GM19035 (cell line): ENCODE results near the gene MIEF1.

Experiments used
- ATAC-seq: cut with Tn5 transposase; IDR thresholded peaks from one replicate; pipeline ENCODE4 v1.9.1; 2021; ENCODE audit not compliant: unreplicated experiment

The MIEF1 gene

DNA sequence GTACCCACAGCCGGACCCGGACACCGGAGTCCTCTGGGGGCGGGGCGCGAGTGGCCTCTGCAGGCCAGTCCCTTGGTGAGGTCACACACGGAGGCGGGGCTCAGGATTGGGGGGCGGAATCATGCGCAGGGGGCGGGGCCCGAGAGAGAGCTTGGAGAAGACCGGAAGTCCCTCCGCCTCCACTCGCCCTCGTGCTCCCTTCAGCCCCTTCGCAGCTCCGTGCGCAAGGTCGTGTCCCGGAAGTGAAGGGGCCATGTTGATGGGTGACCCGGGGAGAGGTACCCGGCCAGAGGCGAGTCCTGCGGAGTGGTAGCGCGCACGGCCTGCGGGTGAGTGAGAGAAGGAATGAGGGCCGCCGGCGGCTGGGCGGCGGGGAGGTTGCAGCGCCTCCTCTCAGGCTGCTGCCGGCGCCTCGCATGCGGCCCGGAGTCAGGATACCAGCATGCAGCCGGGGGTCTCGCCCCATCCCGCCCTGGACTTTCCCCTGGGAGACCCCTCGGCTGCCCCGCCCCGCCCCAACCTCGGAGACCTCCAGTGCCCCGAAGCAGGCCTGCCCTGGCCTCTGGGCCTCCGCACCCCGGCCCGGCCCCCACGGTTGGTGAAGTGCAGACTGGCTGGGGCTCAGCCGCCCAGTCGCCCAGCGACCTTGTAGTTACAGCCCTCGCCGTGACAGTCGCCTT is at the start of gene MIEF1:
Gene MIEF1, plus strand, starts transcription at position 182 of the 680 bp plus-strand sequence. CDS start 9,005 bp downstream, outside the sequence.
- peak; percentile 91 for ATAC-seq

DNA sequence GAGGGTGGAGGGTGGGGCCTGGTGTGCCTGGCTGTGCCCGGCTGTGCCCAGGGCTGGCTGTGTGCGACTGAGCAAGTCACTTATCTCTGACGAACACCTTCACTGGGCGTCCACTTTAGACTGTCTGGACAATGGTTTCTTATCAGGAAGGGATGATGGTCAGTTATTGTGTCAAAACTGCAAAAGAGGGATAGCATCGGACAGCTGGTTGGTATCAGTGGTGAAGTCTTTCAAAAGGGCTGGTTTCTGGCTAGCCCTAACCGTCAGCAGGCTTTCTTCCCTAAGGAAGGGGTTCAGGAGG is 49.4 kb upstream of the MIEF1 start:
- ATAC-seq = no peak

DNA sequence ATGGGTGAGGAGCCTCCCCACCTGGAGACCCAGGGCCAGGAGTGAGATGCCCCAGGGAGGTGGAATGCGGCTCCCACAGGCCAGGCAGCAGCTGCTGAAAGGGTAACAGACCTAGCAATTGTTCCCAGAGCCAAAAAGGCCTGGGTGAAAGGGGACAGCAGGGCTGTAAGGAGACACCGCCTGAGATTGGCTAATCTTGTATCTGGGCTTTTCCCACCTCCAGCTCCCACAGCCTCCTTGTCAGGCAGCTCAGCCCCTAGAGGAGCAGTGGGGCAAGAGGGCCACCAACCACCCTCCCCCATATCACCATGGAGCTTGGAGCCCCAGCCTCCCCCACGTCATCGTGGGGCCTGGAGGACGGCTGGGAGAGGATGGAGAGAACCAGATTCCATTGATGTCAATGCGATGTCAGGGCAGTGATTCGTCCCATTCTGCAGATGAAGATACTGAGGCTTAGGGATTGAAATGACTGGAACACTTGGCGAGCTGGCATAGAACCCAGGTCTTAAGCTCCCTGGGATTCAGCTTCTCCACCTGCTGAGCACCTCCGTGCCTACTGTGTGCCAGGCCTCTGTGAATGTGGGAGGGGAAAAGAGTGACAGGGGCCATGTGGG is 48.2 kb upstream of the MIEF1 start:
- ATAC-seq = no peak

DNA sequence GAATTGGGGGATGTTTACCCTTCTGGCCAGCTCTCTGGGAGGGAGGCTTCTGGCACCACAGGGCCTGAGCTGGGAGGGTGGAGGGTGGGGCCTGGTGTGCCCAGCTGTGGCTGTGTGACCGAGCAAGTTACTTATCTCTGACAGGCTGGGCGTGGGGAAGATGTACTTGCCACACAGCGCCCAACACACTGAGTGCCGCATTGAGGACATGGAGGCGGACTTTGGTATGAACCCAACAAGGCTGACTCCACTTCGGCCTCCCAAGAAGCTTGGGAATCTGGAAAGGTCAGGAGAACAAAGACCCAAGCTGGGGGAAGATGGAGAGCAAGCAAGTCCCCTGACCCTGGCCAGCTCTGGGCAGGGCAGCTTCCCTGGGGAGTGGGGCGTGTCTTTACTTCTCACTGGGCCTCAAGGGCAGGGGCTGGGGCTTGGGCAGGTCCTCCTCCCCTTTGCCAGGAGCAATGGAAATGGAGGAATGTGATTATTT is 47.7 kb upstream of the MIEF1 start:
- no peak for ATAC-seq

DNA sequence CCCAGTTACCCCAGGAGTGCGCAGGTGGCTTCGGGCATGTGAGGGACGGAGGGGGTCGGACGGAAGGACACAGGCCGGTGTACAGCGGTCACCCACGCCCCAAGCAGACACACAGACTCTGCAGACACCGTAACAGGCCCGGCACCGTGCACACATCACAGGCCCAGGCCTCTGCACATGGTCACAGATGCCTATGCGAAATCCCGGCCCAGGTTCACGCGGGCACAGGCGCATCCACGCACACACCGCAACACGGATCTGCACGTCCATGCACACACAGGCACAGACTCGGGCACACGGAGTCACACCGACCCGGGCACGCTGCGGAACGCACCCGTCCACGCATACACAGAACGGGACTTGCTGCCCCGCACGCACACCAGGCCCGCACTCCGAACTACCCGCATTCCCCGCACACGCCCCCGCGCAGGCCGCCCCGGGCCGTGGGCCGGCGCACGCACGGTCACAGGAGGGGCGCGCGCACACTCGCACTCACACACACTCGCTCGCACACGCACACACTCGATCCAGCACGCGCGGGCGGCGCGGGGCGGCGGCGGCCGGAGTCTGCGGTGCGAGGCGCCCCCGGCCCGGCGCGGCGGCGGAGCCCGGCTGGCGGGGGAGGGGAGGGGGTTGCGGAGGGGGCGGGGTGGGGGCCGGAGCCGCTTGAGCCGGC is 45.4 kb upstream of the MIEF1 start, which contains the start of gene MGAT3:
Gene MGAT3, plus strand, starts transcription at position 491 of the 676 bp plus-strand sequence. CDS start 30,336 bp downstream, outside the sequence.
- ATAC-seq = no peak

DNA sequence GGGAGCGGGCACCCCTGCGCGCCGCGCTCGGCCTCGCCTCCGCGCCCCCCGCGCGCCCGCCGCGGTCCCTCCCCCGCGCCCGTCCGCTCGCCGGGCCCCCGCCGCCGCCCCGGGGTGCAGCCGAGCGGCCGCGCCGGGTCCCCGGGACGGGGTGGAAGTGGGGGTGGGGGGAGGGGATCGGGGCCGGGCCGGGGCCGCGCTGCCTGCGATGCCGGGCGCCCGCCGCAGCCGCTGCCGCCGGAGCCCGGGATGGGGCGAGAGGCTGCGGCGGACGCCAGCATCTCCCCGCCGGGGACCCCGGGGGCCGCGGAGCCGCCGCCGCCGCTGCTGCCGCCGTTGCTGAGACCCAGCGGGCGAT is 44.9 kb upstream of the MIEF1 start:
- no peak for ATAC-seq

DNA sequence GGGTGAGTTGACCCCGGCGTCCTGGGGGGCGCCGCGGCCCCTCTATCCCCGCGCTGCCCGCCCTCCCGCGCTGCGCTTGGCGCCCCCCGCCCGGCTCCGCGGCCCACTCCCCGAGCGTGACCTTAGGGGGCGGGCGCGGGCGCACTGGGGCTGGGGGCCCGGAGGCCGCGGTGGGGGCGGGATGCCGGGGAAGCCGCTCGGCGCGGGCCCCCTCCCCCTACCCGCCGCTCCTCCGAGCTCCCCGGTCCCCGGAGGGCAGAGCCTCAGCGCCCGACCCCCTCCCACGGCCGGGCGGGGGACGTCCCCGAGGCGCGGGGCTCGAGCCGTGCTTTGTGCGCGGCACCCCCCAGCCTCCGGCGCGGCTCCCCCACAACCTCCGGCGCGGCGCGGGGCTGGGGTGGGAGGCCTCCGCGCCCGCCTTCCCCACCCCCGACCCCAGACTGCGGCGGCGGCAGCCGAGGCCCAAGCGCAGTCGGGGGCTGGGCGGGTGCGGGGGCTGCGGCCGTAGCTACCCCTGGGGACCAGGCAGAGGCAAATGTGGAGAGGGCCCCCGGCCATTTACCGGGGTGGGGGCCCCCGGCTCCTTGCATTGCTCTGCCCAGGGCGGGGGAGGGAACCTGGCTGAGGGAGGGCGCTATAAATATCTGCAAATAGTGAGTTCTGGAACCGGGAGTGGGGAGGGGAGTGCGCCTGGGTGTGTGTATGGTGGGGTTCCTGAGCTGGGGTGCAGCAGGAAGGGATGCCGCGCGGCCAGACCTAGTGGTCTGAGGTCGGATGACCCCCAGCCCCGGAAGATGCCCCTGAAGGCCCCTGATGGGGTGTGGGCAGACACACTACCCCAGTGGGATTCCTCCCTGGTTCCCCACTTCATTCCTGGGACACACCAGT is 44.3 kb upstream of the MIEF1 start:
- ATAC-seq = no peak

DNA sequence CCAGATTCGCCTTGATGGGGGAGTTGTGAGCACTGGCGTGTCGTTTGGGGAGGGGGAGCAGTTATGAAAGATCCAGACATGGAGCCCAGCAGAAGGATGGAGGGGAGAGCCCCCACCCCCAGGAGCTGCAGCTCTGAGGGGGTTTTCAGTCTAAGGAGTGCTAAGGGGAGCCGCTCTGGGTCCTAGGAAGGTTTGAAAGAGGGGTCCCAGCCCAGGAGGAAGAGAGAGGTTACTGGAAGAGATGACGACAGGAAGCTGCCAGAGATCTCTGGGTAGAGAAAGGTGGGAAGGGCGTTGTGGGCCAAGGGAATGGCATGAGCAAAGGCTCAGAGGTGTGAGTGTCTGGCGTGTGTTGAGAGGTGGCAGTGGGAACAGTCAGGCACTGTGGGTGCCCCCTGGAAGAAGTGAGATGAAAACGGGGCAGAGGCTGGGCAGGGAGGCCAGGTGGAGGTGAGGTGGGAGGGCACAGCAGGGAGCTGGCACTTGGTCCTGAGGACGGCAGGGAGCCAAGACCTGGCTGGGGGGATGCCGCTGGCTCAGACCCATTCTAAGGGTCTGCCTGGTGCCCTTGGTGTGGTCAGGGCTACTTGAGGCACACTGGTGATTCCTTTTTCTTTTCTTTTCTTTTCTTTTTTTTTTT is 43.5 kb upstream of the MIEF1 start:
- no peak for ATAC-seq

DNA sequence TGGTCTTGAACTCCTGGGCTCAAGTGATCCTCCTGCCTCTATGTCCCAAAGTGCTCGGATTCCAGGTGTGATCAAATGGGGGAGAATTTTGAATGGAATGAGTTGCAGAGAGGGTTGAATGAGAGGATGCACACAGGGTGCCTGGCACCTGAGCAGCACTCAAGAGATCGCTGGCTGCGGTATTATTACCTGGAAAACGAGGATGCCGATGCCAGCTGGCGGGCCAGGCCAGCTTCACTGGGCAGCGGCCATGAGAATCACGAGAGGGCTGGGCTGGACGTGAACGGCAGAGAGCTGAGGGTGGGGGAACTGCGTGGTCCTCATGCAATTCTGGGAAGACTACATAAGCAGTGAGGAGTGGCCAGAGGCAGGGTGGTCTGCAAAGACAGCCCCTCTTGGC is 42.4 kb upstream of the MIEF1 start:
- ATAC-seq = no peak

DNA sequence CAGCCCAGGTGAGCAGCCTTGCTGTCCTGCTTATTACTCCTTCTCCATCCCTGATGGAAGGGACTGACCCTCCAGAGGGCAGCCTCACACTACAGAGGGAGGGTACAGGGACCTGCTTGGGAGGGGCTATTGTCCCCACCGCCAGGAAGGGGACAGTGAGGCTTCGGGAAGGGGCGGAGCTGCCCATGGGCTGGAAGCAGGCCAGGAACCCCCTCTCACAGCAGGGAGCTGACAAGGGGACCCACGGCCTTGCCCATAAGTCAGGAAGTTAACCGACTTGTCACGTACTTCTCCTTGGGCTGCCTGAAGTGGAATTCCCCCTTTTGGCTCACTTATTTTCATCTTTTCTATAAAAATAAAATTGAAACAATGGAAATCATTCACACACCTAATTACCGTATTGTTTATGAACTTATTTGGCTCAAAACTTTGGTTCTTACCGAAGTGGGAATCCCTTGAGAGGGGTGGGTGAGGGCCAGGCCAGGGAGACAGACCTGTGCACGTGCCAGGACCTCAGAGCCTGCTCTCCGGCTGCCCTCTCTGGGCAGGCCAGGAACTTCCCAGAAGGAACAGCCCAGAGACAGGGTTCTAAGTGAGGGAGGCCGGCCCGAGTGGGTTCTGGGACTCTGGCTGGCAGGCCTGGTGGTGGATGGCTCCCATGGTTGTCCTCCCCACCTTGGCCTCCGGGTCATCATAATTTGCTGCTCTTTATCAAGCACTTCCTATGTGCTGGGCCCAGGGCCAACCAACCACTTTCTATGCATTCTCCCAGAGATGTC is 39.5 kb upstream of the MIEF1 start:
- no peak for ATAC-seq

DNA sequence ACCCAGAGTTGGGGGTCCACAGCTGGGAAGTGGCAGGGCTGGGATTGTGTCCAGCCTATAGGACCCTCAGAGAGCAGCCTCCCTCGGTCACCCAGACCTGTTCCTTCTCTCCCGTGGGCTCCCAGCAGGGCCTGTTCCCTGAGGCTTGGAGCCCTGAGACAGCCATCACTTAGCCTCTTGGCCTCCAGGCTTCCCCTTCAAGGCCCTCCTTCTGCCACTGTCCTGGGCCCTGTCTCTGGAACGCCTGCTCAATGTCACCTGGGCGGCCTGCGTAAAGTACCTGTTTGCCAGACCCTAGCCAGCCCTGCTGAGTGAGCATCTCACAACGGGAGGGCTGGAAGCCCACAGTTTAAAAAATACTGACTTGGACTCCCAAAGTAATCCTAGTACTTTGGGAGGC is 38.8 kb upstream of the MIEF1 start:
- no peak for ATAC-seq

DNA sequence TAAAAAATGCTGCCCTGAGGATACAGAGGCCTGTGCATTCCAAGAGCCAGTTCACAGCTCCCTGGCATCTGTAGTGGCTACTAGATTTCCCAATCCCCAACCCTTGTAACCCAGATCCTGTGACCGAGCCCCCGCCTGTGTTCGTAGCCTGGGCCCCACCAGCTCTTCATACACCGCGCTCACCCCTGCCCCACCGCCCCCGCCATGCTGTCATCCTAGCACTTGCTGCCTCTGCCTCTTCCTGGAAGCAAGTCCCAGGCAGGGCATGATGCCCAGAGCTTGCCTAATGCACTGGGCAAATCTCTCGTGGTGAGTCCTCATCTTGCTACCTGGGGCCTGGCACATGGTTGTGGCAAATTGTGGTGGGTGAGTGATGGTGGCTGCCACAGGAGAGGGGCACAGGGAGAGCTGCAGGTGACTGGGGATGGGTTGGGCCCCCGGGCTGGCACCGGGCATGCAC is 38.1 kb upstream of the MIEF1 start:
- ATAC-seq = no peak

DNA sequence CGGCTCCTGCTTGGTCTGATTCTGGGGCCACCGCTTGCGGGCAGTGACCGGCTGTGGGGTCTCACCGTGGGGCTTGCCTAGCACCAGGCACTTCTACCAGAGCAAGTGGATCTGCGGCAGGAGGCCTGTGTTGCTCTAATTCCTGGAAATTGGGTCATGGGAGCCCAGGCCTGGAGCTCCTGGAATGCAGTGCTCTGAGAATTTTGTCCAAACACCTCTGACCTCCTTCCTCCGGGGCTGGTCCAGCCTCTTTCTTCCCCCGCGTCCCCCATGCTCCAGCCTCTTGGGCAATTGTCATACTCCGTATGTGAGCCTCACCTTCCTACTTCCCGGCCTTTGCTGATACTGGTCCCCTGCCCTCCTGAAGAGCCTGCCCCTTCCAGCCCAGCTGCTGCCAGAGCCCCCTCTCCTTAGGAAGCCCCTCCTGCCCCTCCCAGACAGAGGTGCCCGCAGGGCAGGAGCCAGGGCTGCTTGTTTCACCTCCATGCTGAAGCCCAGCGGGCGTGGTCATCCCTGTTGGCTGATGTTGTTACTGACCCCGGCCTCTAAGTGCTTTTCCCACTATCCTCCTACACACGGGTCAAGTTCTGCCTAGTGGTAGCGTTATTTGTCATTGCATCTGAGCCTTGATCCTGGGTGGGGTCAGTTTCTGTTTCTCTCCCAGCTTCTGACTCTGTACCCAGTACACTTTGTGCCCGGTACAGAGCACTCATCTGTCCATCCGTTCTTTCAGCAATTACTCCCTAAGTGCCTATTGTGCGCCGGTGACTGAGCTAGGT is 35.7 kb upstream of the MIEF1 start:
- no peak for ATAC-seq

DNA sequence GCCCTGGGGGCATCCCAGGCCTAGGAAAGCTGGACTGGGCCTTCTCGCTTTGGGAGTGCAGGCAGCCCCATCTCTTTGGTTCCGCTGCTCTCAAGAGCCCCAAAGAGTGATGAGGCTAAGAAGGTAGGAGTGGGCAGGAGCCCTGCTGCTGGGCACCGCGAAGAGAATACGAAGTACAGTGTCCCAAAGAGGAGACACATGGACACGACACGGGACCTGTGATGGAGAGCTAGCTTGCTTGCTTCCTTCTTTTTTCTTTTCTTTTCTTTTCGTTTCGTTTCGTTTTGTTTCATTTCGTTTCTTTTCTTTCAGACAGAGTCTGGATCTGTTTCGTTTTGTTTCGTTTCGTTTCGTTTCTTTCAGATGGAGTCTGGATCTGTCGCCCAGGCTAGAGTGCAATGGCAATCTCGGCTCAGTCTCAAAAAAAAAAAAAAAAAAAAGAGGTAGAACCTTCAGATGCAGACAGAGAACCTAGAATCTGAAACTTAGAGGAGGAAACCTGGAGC is 34.6 kb upstream of the MIEF1 start:
- ATAC-seq = no peak

DNA sequence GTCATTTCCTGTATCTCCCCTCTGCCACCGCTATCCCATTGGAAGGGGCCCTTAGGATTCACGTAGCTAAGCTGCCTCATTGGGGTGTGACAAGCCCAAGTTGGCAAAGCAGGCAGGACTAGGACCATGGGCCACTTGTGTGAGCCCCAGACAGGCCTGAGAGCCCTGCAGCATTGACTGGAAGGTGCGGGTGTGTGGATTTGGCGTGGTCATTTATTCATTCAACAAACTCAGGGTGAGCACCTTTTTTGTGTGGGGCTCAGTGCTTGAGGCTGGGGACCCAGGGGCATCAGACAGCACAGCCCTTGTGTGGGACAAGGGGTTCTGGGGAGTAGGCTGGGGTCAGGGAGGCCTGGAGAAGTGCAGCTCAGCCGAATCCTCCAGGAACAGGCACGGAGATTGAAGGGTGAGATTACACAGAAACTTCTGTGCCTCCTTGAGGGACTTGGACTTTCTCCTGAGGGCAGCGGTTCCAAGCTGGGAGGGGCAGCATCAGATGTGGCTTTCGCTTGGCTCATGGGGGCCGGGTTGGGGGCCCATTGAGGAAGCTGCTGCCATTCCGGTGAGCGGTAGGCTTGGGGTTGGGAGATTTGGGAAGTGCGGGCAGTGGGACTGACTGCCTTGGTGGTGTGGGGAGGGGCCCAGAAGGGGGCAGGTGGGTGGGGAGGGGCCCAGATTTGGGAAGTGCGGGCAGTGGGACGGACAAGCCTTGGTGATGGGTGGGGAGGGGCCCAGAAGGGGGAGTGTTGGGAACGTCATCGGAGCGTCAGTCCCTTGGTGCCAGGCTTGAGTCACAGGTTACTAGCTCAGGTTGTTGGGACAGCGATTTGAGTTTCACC is 33.4 kb upstream of the MIEF1 start:
- no peak for ATAC-seq

DNA sequence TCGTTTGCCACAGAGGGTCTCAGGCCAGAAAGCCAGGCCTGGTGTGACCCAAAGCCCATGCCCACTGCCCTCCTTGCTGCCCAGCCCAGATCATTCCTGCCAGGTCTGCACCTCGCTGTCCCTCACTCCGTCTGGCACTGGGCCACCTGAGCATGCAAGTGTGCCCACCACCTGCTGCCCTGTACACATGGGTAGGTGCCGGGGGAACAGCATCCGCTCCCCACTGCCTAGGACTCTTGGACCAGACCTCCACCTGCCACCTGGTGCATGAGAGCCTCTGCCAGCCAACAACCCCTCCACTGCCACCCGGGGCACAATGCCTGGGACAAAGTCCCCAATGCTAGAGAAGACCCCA is 32.8 kb upstream of the MIEF1 start:
- ATAC-seq = no peak

DNA sequence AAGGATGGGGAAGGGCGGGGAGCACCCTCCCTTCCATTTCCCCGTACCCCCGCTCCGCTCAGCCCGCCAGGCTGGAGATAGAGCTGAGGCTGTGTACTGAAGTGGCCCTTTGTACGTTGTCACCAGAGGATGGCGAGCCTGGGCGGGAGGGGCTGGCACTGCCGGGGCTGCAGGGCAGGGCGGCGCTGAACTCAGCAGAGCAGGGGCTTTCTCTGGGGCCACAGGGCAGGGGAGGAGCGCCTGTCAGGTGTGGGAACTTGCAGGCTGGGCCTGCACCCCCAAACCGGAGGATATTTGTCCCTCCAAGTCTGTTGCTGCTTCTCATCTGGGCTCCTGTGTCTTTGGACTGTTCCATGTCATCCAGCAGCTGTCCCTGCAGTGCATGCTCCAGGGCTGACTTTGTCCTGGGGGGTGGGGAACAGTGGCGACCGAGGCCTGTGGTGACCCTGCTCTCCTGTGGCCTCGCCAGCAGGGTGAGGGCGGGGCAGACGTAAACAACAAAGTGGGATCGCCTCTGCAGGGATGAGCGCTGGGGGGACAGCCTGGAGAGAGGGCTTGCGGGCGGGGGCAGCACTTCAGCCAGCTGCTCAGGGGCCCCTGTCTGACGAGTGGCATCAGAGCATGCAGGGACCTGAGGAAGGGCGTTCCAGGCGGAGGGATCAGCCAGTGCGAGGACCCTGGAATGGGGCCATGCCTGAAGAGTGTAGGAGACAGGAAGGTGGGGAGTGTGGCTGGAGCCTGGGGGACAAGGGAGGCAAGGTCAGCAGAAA is 32.2 kb upstream of the MIEF1 start:
- ATAC-seq = no peak
